HFF-Myc (cell line): ENCODE measurements around the gene E2F6.

Experiments used
- DNase-seq: peaks from one replicate; pipeline ENCODE4 v3.0.0-alpha.2; 2011; ENCODE audit warnings: low read depth; ENCODE audit errors: extremely low read depth
- H3K4me3 ChIP-seq: replicated peaks from 2 replicates; pipeline ENCODE4 v1.5.1; 2011; ENCODE audit warnings: low read depth, mild to moderate bottlenecking, control low read depth, low read length
- TF ChIP-seq, protein P1 (sequence below): IDR thresholded peaks from 2 replicates; pipeline ENCODE4 v1.5.1; 2012; ENCODE audit warnings: mild to moderate bottlenecking, low read depth, low read length, control low read depth; ENCODE audit errors: missing control alignments

The E2F6 gene, protein sequence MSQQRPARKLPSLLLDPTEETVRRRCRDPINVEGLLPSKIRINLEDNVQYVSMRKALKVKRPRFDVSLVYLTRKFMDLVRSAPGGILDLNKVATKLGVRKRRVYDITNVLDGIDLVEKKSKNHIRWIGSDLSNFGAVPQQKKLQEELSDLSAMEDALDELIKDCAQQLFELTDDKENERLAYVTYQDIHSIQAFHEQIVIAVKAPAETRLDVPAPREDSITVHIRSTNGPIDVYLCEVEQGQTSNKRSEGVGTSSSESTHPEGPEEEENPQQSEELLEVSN

DNA sequence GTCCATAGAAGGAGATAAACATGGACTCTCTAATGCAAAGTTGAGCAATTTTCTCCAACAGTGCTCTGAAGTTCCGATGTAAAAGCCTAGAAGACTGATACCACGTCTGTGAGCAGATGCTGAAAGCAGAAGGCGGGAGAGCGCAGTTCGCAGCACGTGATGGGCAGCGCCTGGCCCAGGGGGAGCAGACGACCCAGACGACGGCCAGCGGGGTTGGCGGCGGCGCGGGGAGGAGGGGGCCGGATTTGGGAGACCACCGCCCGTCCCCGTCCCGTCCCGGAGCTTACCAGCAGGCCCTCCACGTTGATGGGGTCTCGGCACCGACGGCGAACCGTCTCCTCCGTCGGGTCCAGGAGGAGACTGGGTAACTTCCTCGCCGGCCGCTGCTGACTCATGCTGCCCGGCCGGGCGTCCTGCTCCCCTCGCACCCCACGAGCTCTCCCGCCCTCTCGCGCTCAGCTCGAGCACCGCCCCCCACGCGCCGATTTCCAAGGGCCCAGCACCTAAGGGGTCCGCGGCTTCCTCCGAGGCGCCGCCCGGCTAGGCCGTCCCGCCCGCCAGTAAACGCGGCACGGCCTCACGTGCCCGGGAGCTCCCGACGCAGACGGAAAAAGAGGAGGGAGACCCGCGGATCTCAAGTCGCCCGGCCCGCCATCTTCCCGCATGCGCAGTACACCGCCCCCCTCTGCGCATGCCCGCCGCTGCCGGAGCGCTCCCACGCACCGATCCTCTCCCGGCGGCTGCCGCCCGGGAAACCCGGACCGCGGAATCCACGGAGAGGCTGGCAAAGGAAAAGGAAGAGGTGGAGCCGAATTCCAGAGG, at the start of gene E2F6:
E2F6 (minus strand) TSS at position 677 of the 822 bp plus-strand sequence; CDS start at position 395, 282 bp downstream.
- TF ChIP-seq, protein P1, sequence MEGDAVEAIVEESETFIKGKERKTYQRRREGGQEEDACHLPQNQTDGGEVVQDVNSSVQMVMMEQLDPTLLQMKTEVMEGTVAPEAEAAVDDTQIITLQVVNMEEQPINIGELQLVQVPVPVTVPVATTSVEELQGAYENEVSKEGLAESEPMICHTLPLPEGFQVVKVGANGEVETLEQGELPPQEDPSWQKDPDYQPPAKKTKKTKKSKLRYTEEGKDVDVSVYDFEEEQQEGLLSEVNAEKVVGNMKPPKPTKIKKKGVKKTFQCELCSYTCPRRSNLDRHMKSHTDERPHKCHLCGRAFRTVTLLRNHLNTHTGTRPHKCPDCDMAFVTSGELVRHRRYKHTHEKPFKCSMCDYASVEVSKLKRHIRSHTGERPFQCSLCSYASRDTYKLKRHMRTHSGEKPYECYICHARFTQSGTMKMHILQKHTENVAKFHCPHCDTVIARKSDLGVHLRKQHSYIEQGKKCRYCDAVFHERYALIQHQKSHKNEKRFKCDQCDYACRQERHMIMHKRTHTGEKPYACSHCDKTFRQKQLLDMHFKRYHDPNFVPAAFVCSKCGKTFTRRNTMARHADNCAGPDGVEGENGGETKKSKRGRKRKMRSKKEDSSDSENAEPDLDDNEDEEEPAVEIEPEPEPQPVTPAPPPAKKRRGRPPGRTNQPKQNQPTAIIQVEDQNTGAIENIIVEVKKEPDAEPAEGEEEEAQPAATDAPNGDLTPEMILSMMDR = no peak
- DNase-seq = peak; percentile 74
- peak within 1 kb of the TSS; percentile 60 for H3K4me3 ChIP-seq

DNA sequence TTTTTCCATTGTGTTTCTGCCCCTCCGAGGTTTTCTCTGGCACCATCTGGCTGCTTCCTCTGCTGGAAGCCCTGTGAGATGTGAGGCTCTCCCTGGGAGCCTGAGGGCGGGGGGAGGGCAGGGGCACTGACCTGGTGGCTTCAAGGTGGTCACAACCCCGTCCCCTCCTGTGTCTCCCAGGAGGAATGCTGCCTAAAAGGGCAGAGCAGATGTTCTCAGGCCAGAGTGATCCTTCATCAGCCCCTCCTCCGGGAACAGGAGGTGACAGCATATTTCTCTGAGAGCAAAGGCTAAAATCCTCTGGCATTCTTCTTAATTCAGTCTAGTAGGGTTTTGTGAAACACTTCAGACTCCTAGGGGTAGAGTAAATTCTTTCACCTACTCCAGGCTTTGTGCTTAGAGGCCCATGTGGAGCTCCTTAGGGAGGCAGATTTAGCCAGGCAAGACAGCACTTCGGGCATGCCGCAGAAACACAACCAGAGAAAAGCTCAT, 49.6 kb upstream of the E2F6 start:
- no peak for DNase-seq
- TF ChIP-seq, protein P1 = no peak
- no peak overlapping the region for H3K4me3 ChIP-seq

DNA sequence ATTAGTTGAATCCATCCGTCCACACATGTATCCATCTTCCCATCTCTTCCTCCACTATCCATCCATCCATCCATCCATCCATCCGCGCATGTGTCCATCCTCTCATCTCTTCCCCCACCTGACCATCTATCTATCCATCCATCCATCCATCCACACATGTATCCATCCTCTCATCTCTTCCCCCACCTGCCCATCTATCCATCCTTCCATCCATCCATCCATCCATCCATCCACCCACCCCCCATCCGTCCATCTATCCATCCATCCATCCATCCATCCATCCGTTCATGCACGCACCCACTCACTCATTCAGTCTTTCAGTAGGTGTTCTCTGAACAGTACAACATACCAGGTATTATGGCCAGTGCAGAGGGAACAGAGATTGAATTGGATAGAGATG, 48.9 kb upstream of the E2F6 start:
- no peak for DNase-seq
- TF ChIP-seq, protein P1 = no peak
- H3K4me3 ChIP-seq = no peak overlapping the region

DNA sequence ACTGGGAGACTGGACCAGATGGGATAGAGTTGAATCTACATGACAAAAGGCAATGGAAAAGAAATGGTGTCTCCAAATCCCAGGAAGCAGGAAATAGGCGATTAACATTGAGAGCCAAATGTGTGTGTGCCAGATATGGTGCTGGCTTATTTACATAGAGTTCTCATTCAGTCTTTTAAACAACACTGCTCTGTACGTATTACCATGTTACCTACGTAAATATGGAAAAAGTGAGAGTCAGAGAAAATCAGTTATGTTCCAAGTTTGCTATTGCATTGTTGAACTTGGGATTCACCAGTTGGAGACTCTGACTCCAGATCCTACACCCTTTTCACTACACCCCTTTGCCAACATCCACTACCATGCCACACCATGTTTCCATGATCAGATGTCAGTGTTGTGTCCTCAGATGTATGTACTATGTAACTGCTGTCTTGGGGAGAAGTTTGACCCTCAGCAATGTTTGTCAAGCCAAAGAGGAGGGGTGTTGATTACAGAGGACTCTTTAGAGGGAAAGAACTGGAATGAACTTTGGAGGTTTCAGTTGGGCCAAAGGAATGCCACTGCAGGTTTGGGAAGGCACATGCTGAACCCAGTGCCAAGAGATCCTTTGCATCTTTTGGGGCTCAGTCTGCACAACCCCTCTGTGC, 48.2 kb upstream of the E2F6 start:
- no peak overlapping the region for H3K4me3 ChIP-seq
- DNase-seq = no peak
- TF ChIP-seq, protein P1 = no peak

DNA sequence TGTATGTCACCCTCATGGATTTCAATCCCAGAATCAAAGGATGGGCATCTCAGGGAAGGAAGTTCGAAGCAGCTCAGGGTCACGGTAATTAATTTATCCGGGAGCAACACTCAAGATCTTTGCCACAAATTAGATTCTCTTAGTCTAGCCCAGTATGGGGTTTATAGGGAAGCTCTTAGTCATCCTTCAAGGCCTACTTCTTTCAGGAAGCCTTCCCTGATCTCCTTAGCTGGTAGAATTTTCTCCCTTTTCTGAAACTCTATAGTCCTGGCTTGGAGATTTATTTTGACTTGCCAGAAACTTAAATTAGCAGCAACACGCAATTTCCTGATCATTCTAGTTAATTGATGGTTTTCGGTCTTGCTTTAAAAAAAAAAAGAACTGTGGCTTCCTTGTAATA, 47.4 kb upstream of the E2F6 start:
- H3K4me3 ChIP-seq = no peak overlapping the region
- TF ChIP-seq, protein P1 = no peak
- no peak for DNase-seq

DNA sequence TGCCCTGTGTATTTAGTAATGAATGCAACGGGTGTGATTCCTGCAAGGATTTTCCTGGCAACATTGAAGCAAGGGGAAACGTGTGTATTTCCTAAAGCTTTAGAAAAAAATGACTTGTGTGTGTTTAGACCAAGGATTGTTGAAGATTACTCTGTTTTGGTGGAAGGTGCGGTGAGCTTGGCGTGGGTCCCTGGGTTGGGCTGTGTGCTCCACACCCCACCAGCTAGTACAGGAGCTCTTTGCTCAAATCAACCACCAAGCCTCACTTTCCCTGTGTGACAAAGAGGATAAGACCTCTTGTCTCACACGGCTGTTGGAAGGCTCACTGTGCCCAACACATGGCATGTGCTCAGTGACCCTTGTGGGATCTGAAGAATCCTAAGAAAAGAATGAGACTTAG, 46.5 kb upstream of the E2F6 start:
- no peak overlapping the region for H3K4me3 ChIP-seq
- no peak for DNase-seq
- TF ChIP-seq, protein P1 = no peak
